ENCODE data around the gene ABTB1.

DNA sequence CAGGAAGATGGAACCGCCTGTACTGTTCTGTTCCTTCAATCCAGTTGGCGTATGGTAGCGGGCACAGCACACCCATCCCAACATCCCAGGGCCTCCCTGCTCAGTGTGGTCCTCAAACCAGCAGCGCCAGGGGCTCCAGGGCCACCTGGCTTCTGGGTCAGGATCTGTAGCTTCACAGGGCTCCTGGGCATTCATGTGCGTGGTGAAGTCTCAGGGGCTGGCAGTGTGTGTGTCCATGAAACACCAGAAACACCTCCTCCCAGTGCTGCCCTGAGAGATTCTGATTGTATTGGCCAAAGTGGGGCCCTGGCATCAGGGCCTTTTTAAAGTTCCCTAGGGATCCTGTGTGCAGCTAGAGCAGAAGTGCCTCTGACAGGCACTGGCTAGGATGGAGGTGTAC, 42.1 kb downstream of the ABTB1 start:
- TF ChIP-seq, protein P1, sequence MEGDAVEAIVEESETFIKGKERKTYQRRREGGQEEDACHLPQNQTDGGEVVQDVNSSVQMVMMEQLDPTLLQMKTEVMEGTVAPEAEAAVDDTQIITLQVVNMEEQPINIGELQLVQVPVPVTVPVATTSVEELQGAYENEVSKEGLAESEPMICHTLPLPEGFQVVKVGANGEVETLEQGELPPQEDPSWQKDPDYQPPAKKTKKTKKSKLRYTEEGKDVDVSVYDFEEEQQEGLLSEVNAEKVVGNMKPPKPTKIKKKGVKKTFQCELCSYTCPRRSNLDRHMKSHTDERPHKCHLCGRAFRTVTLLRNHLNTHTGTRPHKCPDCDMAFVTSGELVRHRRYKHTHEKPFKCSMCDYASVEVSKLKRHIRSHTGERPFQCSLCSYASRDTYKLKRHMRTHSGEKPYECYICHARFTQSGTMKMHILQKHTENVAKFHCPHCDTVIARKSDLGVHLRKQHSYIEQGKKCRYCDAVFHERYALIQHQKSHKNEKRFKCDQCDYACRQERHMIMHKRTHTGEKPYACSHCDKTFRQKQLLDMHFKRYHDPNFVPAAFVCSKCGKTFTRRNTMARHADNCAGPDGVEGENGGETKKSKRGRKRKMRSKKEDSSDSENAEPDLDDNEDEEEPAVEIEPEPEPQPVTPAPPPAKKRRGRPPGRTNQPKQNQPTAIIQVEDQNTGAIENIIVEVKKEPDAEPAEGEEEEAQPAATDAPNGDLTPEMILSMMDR (IDR thresholded peaks at IDR 0.05), result no peak
- TF ChIP-seq POLR2A (IDR thresholded peaks at IDR 0.05), result no peak
